GM21381 (cell line): Measurements from ENCODE around the gene STRIP1.
A peak's percentile ranks its signal among the peaks of the same experiment; 100 is the strongest.

Experiments used
- ATAC-seq: cut with Tn5 transposase; IDR thresholded peaks from one replicate; pipeline ENCODE4 v1.9.1; 2021; ENCODE audit warnings: mild to moderate bottlenecking, moderate library complexity; ENCODE audit not compliant: unreplicated experiment

STRIP1 gene, protein sequence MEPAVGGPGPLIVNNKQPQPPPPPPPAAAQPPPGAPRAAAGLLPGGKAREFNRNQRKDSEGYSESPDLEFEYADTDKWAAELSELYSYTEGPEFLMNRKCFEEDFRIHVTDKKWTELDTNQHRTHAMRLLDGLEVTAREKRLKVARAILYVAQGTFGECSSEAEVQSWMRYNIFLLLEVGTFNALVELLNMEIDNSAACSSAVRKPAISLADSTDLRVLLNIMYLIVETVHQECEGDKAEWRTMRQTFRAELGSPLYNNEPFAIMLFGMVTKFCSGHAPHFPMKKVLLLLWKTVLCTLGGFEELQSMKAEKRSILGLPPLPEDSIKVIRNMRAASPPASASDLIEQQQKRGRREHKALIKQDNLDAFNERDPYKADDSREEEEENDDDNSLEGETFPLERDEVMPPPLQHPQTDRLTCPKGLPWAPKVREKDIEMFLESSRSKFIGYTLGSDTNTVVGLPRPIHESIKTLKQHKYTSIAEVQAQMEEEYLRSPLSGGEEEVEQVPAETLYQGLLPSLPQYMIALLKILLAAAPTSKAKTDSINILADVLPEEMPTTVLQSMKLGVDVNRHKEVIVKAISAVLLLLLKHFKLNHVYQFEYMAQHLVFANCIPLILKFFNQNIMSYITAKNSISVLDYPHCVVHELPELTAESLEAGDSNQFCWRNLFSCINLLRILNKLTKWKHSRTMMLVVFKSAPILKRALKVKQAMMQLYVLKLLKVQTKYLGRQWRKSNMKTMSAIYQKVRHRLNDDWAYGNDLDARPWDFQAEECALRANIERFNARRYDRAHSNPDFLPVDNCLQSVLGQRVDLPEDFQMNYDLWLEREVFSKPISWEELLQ

GRCh38 chr1:110034451-110035235, at the start of gene STRIP1:
TSS of gene STRIP1 (plus strand) at chr1:110034624. CDS start at chr1:110034638, 14 bp downstream.
- ATAC-seq = peak; percentile 78

DNA sequence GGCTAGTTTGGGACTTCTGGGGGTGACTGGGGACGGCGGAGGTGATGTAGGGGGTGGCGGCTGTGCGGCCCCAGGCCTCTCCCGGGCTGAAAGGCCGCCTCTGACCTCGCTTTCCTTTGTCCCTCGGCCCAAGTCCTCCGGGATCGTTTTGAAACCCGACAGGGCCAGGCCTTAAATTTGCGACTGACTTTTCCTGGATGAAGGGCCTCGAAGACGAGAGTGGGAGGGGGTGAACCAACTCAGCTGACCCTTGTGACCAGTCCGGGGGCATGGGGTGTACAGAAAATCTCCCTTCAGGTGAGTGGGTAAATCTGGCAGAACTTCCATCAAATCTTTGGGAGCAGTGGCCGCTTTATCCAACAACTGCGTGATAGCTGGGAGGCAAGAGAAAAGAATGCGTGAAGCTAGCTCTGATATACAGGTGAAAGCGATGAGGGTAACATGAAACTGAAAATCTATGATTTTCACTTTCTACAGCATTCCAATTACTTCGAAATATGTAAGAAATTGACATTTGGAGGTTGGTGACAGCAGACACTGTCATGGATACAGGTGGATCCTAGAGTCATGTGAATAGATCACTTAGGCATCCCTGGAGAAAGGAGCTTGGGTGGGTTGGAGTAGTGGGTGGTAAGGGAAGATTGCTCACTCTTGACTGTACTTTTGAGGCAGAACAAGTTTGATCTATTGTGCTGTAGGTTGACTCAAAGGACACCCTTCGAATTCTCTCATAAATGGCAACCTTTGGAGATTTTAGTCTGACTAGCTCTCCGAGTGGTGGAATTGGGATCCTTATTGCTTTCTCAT, 49.0 kb upstream of the STRIP1 start:
- no peak for ATAC-seq

GRCh38 chr1:109986054-109986444, 48.4 kb upstream of the STRIP1 start:
- no peak for ATAC-seq

GRCh38 chr1:109988349-109988914, 46.0 kb upstream of the STRIP1 start:
- ATAC-seq = no peak

GRCh38 chr1:109989506-109990301, 44.7 kb upstream of the STRIP1 start:
- ATAC-seq = no peak

GRCh38 chr1:109990302-109990653, 44.1 kb upstream of the STRIP1 start:
- no peak for ATAC-seq

- no peak for ATAC-seq
These were observed 43.0 kb upstream of the STRIP1 start for GRCh38 chr1:109991400-109991925.

GRCh38 chr1:109993885-109994284, 40.5 kb upstream of the STRIP1 start:
- ATAC-seq = no peak

DNA sequence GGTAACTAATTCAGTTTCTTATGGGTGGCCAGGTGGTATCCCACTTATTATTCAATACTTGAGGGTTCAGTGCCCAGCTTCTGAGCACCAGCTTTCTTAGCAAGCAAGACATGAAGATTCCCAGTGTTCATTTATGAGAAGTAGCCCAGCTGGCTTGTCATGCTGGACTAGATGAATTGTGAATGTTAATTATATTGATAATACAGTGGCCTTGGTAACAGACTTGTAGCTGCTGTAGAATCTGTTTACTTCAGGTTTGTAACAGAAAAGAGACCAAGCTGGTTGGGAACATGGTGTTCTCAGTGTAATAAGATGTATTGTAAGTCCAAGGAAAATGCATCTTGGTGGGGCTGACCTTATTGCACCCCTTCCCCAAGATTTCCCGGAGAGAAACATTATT, 39.8 kb upstream of the STRIP1 start:
- no peak for ATAC-seq

- ATAC-seq = no peak
These were observed 38.9 kb upstream of the STRIP1 start for GRCh38 chr1:109995536-109995935.

GRCh38 chr1:109996476-109996875, 37.9 kb upstream of the STRIP1 start:
- ATAC-seq = no peak

DNA sequence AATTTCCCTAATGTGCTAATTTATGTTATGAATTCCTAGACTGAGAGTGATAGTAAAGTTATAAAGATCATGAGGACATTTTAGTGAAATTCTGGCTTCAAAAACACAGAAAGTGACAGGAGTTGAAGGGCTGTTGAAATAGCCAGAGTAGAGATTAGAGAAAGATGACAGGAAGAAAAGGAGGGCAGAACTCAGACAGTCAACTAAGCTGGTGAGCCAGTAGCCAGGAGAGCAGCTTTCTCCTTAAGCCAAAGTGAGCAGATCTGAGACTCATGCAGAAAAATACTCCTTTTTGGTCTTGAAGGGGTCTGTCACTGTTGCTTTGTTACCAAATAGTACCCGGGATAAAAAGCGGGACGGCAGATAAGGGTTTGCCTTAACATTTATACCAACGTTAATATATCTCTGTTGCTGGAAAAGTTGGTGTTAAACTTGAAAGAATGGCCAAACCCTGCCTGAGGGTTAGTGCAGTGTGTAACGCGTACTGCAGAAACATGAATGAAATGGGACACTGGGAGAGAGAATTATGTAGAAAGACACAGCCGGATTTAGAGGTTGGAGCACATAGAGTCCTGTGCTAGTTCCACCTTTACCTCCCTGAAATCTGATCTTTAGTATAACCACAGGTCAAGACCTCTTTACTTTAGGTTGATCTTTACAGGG, 37.1 kb upstream of the STRIP1 start:
- no peak for ATAC-seq

DNA sequence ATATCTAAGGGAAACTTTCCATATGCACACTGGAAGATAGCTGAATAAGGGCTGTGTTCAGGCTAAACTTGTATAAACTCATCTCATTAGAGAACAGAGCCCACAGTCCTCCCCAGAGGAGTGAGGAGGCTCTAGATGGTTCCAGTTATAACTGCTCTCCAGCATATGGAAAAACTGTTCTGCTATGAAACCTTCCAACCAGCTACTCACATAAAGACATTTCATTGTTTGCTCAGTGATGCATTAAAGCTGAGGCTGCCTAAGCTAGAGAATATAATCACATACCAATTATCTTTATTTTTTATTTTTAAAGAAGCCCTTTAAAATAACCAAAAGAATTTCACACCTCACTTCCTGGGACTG, 36.6 kb upstream of the STRIP1 start:
- no peak for ATAC-seq

- ATAC-seq = no peak
These were observed 31.7 kb upstream of the STRIP1 start for GRCh38 chr1:110002695-110003094.

DNA sequence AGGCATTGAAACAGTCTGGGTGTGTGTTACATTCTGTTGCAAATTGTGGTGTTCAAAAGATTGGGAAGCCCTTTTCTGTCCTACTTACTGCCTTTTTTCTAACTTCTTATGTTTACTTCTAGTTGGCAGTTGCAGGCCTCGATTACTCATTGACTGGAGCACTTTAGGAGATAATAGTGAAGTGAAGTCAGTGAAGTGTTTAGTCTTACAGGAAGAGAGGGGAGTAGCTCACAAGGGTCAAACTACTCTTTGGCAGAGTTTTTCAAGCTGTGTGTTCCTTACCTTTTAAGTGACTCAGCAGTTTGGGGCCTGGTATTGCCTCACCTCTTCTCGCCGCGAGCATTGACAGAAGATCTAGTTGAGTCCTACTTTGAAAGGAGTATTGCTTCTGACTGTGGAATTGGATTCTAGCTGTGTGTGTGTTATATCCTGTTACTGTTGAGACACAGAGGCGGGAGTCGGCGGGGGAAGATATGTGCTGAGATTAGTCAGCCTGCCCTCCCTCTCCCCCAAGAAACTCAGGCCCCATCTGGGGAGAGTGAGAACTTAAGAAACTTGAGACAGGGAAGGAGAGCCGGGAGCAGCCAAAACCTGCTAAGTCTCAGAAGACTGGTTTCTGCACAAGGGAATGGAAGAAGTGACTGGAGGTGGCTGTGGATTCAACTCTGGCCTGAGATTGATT, 30.5 kb upstream of the STRIP1 start:
- ATAC-seq = peak; percentile 70

DNA sequence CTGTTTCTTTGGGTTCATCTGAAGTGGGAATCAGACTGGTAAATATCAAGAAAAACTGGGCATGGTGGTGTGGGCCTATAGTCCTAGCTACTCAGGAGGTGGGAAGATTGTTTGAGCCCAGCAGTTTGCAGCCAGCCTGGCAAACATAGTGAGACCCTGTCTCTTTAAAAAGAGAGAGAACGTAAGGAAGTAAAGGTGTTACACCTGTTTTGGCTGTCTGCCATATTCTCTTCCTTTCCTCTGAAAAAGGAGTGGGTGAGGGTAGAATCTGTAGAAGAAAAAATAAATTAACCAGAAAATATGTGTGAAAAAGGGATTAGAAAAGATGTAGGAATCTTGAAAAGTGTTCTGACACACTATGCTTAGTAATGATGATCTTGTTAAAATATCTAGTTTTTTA, 29.8 kb upstream of the STRIP1 start:
- no peak for ATAC-seq

DNA sequence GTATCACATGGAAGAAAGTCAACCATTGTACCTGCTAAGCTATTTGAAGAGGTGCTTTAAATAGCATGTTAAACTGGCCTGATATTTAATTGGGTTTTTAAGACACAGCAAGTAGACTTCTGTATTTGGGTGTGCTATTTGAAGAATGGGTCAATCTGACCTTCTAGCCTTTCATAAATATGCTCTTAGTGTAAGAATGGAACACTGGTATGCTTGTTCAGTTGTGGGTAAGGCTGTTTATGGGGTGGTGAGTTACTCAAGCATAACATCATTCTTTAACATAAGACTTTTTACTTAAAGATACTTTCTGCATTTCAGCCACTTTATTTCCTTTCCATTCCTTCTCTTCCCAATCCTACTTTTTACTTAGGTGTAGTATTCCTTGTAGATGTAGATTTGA, 28.5 kb upstream of the STRIP1 start:
- no peak for ATAC-seq

DNA sequence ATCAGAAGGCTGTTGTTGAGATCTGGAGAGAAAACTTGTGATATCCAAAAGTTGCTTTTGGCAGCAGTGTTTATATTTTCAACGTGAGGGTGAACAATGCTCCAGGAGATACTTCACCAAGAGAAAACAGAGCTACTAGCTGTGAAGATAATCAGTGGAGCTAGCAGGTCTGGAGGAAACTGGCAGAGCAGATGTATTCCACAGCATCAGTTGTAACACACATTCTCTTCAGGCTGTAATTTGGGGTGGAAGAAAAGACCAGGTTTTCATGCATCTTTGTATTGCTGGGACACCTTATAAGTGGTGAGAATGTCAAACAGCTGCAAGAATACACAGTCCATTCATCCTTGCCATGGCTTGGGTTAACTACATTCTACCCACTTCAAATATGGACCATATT, 27.9 kb upstream of the STRIP1 start:
- no peak for ATAC-seq
